Caco-2 (cell line): Measurements from ENCODE around the gene SOX1. TPM values are rescaled to one million over a fixed set of nuclear protein-coding genes. Genes with fewer than 3 reads are reported as not detected.

Experiments used
- BruUV-seq: library from RNA; stranded (reverse); fragments of 400-500 nt; replicated peaks from 2 replicates; lab custom pipeline; 2021; lab: Mats Ljungman, UMichigan
- CTCF ChIA-PET: fragments of 300-600 bp; sonication (Branson Sonifier 250); formaldehyde crosslinking; loops from one replicate; lab custom pipeline; 2022; ENCODE audit warnings: antibody characterized with exemption; lab: Charles Lee
- POLR2A ChIA-PET: fragments of 300-600 bp; sonication (Branson Sonifier 250); formaldehyde crosslinking; loops from one replicate; lab custom pipeline; 2022; ENCODE audit warnings: antibody characterized with exemption; lab: Charles Lee
- DNase-seq, 2 experiments: peaks; one replicate each; pipeline versions ENCODE4 v3.0.0 to v3.0.0-alpha.2; 2020 to 2022
- H3K27me3 ChIP-seq: replicated peaks from 2 replicates; pipeline ENCODE4 v1.6.0; 2011; ENCODE audit warnings: low read length; ENCODE audit not compliant: control insufficient read depth, insufficient read depth
- H3K36me3 ChIP-seq: 2 replicates; pipeline ENCODE4 v1.5.1; 2011; ENCODE audit warnings: low read length; ENCODE audit not compliant: control insufficient read depth, insufficient read depth
- H3K4me1 ChIP-seq: fragments of 250-450 bp; sonication (Bioruptor Pico); 2 replicates; pipeline ENCODE4 v1.5.1; 2020; ENCODE audit warnings: mild to moderate bottlenecking
- H3K4me3 ChIP-seq: 2 replicates; pipeline ENCODE4 v1.5.1; 2011; ENCODE audit warnings: low read depth, mild to moderate bottlenecking, control low read depth, low read length
- H3K9me3 ChIP-seq: fragments of 250-450 bp; sonication (Bioruptor Pico); 2 replicates; pipeline ENCODE4 v1.5.1; 2020; ENCODE audit warnings: mild to moderate bottlenecking, moderate library complexity
- H3K27ac Mint-ChIP-seq: one replicate; pipeline ENCODE4 v1.8.0; 2022; ENCODE audit warnings: mixed read lengths; ENCODE audit not compliant: unreplicated experiment
- H3K27me3 Mint-ChIP-seq: one replicate; pipeline ENCODE4 v1.8.0; 2022; ENCODE audit warnings: mixed read lengths; ENCODE audit not compliant: insufficient read depth, unreplicated experiment
- H3K36me3 Mint-ChIP-seq: one replicate; pipeline ENCODE4 v1.8.0; 2022; ENCODE audit warnings: mild to moderate bottlenecking, mixed read lengths; ENCODE audit not compliant: insufficient read depth, unreplicated experiment
- H3K4me1 Mint-ChIP-seq: one replicate; pipeline ENCODE4 v1.8.0; 2022; ENCODE audit warnings: low read depth, mixed read lengths; ENCODE audit not compliant: unreplicated experiment
- H3K4me3 Mint-ChIP-seq: one replicate; pipeline ENCODE4 v1.8.0; 2022; ENCODE audit warnings: mild to moderate bottlenecking, moderate library complexity, mixed read lengths; ENCODE audit not compliant: unreplicated experiment
- H3K9me3 Mint-ChIP-seq: one replicate; pipeline ENCODE4 v1.8.0; 2022; ENCODE audit warnings: mixed read lengths; ENCODE audit not compliant: unreplicated experiment
- CTCF ChIP-seq, 2 experiments: fragments of 200-600 bp in 1 of 2; IDR thresholded peaks; 1 replicate in 1 of 2; 2 replicates in 1 of 2; pipeline versions ENCODE4 v1.5.1 to v1.8.0; 2011 to 2022; ENCODE audit warnings: antibody characterized with exemption in 1 of 2, control low read depth in 1 of 2, inconsistent platforms in 1 of 2, low read depth in 1 of 2, low read length in 1 of 2, mild to moderate bottlenecking in 1 of 2, moderate library complexity in 1 of 2; ENCODE audit not compliant: insufficient read depth in 1 of 2, severe bottlenecking in 1 of 2, unreplicated experiment in 1 of 2
- intact Hi-C: fragments of 100-400 bp; cut with micrococcal nuclease; formaldehyde crosslinking; loops from one replicate; pipeline ENCODE4 v1.10.0; 2022; ENCODE audit not compliant: unreplicated experiment
- total RNA-seq: library from RNA; stranded (reverse); gene quantifications from 2 replicates; pipeline ENCODE4 v1.2.3, GENCODE V29; 2022

Gene SOX1
- total RNA-seq, 1 experiment from 2014 or later, result 1.7 TPM

DNA sequence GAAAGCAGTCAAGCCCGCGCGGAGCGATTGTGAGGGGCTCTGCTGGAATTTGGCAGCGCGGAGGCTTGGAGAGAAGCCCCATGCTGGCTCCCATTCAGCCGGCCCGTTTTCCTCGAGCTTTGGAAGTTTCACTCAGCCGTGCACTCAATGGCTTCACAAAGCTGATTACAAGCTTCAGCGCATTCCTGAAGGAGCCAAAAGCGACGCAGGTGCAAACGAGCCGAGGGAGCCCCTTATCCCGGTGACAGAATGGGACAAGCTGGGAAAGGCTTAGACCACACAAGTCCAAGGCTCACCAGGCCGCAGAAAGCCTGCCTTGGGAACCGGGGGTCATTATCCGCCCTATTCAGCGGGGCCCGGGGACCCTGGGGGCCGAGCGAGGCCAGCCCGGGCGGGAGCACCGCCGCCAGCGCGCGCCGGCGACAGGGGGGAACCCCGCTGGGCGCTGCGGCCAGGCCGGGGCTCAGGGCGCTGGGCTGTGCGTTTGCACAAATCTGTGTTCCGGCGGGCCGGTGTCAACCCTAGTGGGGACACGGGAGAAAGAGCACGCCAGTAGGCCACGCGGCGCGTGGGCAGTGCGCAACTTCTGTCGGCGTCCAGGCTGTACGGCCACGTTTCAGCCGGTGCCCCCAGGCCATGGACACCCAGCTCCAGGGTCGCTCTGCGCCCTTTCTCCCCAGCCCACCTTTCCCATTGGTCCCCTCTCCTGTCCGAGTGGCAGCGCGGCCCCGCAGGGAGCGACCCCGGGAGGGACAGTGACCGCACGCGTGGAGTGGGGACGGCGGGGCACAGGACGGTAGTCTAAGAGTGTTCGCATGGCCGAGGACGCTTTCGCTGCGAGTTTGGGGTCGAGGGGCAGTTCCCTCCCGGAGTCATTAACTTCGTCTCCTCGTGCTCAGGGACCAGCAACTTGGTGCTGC lies 37.3 kb downstream of the SOX1 start:
- Mint-ChIP-seq H3K36me3 (no peaks in the 10 kb centered on the region), H3K4me1 (no peaks in the 10 kb centered on the region), H3K27me3 (peaks cover 9% of the 10 kb centered on the region), H3K27ac (no peak overlapping the region), H3K4me3 (no peak overlapping the region), H3K9me3 (no peaks in the 10 kb centered on the region)
- DNase-seq, result no peak
- ChIA-PET CTCF (interaction anchor here (0.6 kb wide), 1 partner anchor 77 kb away, joined by 3 read pairs; no protein-coding TSS in a partner anchor), POLR2A (no interaction called here)
- H3K27me3 ChIP-seq, result no peaks in the 10 kb centered on the region
- no TSS peak for BruUV-seq
- H3K4me3 ChIP-seq, result no peak overlapping the region
- intact Hi-C loops, result loop anchor here (5.0 kb wide), 1 partner anchor 338 kb away; no protein-coding TSS in a partner anchor
- no peak for TF ChIP-seq CTCF (IDR thresholded peaks at IDR 0.05; ENCODE audit: insufficient read depth in 1 of 2, low read depth in 1 of 2, low read length in 1 of 2, severe bottlenecking in 1 of 2, unreplicated experiment in 1 of 2)
- H3K4me1 ChIP-seq, result no peaks in the 10 kb centered on the region
- no peaks in the 10 kb centered on the region for H3K36me3 ChIP-seq
- H3K9me3 ChIP-seq, result no peaks in the 10 kb centered on the region

DNA sequence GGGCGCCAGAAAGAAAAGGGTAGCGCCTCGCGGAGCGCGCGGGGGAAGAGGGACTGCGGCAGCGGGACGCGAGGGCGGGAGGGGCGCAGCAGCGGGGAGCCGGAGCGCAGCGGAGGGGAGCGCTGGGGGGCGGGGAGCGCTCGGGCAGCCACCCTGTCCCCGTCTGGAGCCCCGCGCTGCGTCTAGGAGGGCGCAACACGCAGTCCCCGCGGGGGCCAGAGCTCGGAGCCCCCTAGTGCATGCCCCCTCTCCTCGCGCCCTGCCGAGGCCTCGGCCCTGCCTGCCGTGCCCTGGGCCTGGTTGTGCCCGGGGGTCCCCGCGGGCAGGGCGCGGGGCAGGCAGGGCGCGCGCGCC lies 37.9 kb downstream of the SOX1 start:
- intact Hi-C loops, result loop anchor here (5.0 kb wide), 1 partner anchor 337 kb away; no protein-coding TSS in a partner anchor
- no peak for TF ChIP-seq CTCF (IDR thresholded peaks at IDR 0.05; ENCODE audit: insufficient read depth in 1 of 2, low read depth in 1 of 2, low read length in 1 of 2, severe bottlenecking in 1 of 2, unreplicated experiment in 1 of 2)
- no peaks in the 10 kb centered on the region for H3K4me1 Mint-ChIP-seq
- H3K27me3 ChIP-seq, result no peaks in the 10 kb centered on the region
- H3K4me3 Mint-ChIP-seq, result no peak overlapping the region
- no TSS peak for BruUV-seq
- no peak overlapping the region for H3K27ac Mint-ChIP-seq
- no peak for DNase-seq
- H3K9me3 Mint-ChIP-seq, result no peaks in the 10 kb centered on the region
- CTCF ChIA-PET, result no interaction called here
- peaks cover 12% of the 10 kb centered on the region for H3K27me3 Mint-ChIP-seq
- no peak overlapping the region for H3K4me3 ChIP-seq
- no peaks in the 10 kb centered on the region for H3K9me3 ChIP-seq
- no peaks in the 10 kb centered on the region for H3K36me3 Mint-ChIP-seq
- H3K36me3 ChIP-seq, result no peaks in the 10 kb centered on the region
- H3K4me1 ChIP-seq, result no peaks in the 10 kb centered on the region
- POLR2A ChIA-PET, result no interaction called here

DNA sequence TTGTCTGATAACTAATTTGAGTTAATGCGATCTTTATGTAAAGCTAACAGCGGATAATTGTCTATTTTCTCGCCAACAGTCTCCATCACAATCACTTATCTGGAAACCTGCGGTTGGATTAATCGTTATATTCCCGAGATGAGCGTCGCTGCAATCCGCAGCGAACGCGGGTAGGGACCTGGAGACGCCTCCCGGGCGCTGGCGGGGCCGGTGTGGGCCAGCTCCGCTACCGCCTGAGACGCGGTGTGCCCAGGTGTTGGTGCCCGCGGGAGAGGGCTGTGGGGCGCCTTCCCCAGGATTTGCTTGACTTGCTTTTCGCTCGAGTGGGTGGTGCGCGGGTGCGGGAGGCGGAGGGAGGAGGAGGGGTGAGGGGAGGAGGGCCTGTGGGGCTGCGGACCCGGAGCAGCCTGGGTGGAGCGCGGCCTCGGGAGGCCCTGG lies 38.3 kb downstream of the SOX1 start:
- no peaks in the 10 kb centered on the region for H3K9me3 Mint-ChIP-seq
- no peak overlapping the region for H3K4me3 Mint-ChIP-seq
- ChIA-PET CTCF (no interaction called here), POLR2A (no interaction called here)
- H3K4me1 Mint-ChIP-seq, result no peaks in the 10 kb centered on the region
- BruUV-seq, result no TSS peak
- no peaks in the 10 kb centered on the region for H3K4me1 ChIP-seq
- no peak overlapping the region for H3K27ac Mint-ChIP-seq
- intact Hi-C loops, result no loop called here
- no peaks in the 10 kb centered on the region for H3K36me3 ChIP-seq
- H3K27me3 Mint-ChIP-seq, result peaks cover 14% of the 10 kb centered on the region
- H3K27me3 ChIP-seq, result no peaks in the 10 kb centered on the region
- H3K36me3 Mint-ChIP-seq, result no peaks in the 10 kb centered on the region
- DNase-seq, result no peak
- no peak for TF ChIP-seq CTCF (IDR thresholded peaks at IDR 0.05; ENCODE audit: insufficient read depth in 1 of 2, low read depth in 1 of 2, low read length in 1 of 2, severe bottlenecking in 1 of 2, unreplicated experiment in 1 of 2)
- H3K4me3 ChIP-seq, result no peak overlapping the region
- no peaks in the 10 kb centered on the region for H3K9me3 ChIP-seq
